HG02885 (cell line): ENCODE measurements around the gene KCNJ9.

ENCODE experiments used
- ATAC-seq: cut with Tn5 transposase; IDR thresholded peaks from one replicate; pipeline ENCODE4 v1.9.1; 2021; ENCODE audit warnings: mild to moderate bottlenecking; ENCODE audit not compliant: unreplicated experiment, poor library complexity

The KCNJ9 gene

GRCh38 chr1:160085686-160086455 lies 4.5 kb downstream of the KCNJ9 start:
- ATAC-seq: no peak

DNA sequence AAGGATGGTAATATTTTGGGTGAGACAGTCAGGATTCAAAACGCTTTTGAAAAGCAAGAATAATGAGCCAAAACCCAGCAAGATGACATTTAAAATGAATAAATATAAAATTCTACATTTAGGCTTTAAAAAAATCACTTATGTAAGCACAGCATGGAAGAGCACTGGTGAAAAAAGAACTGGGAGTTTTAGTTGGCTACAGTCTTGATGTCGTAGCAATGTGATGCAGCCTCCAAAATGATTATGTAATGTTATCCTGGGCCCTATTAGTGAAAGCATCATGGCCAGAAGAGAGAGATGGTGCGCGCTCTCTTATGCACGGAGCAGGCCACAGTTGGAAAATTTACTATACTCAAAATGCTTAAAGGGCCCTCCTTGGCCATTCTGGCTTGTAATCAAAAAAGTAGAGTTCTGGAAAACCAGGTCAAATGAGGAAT lies 5.1 kb downstream of the KCNJ9 start:
- no peak for ATAC-seq

DNA sequence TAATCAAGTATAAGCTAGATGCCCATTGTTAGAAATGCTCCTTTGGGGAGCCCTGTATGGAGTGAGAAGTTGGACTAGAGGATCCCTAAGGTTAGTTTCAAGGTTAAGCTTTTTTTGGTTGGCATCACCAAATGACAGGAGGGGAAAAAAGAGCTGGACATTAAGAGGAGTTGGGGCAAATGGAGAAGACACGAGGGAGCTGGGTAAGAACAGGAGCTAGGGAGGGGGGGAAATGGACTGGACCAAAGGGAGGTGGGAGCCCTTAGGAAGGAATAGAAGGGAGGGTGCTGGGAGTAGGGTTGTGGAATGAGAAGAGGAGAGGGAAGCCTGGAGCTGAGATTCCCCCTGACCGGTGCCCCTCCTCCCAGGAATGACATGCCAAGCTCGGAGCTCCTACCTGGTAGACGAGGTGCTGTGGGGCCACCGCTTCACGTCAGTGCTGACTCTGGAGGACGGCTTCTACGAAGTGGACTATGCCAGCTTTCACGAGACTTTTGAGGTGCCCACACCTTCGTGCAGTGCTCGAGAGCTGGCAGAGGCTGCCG lies 5.9 kb downstream of the KCNJ9 start:
- ATAC-seq: no peak

DNA sequence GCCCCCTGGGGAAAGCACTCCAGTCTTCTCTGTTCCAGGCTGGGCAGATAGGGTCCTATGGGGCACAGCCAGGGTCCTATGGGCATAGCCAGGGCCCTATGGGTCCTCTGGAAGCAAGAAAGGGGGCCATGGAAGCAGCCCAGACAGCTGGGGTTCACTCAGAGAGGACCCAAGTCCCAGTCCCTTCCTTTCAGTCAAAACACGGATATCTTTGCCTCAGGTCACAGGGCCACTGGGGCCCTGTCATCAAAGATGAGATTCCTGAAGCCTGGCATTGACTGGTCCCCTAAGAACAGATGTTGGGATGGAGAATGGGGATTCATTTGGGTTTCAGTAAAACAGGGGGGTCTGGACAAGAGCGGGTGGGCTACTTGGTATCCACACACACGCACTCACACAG lies 8.5 kb downstream of the KCNJ9 start:
- no peak for ATAC-seq

DNA sequence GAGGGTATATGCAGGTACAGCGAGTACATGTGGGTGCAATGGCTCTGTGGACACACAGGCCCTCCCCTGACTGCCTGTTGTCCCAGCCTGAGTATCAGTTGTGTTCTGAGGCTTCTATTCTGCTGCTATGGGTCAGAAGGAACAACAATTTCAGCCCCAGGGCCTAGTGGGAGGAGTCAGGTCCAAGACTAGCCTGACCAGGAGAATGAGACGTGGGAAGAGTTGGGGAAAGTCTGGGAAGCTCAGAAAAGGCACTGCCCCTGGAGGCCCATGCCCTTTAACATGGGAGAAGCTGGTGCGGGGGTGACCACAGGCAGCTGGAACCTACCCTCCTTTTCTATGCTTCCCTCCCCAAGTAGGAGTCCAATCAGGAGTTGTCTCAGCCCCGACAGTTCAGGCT lies 9.4 kb downstream of the KCNJ9 start:
- no peak for ATAC-seq

DNA sequence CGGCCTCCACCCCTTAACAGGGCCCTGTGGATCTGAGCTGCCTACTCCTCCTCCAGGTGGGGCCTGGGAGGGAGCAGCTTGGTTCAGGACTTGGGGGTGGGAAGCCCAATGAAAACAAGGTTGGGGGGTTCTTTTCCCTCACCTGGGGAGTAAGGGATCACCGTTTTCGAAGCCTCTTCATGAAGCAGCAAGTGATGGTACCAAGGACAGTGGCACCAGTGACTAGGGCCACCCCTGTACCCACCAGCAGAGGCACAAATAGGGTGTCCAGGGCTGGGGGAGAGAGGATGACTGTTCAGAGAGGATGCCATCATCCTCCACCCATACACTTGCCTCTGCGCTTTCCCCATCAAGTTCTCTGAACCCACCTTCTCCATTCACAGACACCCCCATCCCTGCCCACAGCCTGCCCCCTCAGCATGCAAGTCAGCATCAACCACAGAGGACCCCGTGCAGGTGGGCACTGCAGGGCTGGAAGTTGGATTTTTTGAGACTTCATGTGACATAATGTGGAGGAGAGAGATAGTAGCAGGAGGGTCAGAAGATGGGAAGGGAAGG lies 10.4 kb downstream of the KCNJ9 start:
- ATAC-seq: no peak

GRCh38 chr1:160092366-160093068 lies 11.2 kb downstream of the KCNJ9 start:
- ATAC-seq: no peak

DNA sequence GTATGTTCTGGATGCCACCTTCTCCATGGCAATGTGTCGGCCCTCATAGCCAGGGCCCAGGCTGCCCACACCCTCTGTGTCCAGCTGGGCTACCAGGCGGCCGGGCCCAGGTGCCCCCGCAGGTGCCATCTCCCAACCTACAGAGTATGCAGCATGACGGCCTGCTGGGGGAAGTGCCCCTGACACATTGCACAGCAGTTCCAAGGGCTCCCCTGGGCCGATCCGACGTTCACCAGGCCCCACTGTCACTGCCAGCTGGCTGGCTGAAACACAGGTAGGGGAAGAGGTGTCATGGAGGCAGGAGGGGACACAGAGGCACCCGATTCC lies 11.7 kb downstream of the KCNJ9 start:
- no peak for ATAC-seq

- ATAC-seq: no peak
Measured at GRCh38 chr1:160093624-160094290, 12.4 kb downstream of the KCNJ9 start.

DNA sequence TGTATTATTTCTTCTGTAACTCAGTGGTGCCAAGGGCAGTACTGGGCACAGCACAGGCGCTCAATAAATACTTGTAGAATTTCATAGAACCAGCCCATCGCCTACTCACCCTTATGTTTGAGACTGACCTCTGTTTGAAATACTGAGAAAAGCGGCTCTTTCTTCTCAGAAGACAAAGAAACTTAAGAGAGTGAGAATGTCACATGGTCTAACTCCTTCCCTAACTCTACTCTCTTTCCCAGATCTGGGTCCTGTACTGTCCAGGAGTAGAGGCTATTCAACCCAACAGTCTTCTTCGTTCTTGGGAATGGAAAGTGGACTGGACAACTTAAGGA lies 12.9 kb downstream of the KCNJ9 start:
- ATAC-seq: no peak

DNA sequence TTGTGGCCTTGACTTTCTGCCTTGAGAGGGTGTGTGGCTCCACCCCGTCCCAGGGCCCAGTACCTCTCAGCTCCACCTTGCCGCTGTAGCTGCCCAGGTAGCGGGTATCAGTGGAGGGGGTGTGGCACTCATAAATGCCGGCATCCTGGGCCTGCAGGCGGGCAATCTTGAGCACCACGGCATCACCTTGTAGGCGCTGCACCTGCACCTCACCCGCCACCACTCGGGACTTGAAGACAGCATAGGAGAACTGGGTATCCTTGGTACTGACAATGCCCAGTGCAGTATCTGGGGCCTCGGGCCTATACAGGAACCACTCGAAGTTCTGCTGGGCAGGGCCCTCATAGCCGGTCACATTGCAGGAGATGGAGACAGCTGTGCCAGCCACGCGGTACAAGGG lies 13.5 kb downstream of the KCNJ9 start:
- ATAC-seq: no peak

DNA sequence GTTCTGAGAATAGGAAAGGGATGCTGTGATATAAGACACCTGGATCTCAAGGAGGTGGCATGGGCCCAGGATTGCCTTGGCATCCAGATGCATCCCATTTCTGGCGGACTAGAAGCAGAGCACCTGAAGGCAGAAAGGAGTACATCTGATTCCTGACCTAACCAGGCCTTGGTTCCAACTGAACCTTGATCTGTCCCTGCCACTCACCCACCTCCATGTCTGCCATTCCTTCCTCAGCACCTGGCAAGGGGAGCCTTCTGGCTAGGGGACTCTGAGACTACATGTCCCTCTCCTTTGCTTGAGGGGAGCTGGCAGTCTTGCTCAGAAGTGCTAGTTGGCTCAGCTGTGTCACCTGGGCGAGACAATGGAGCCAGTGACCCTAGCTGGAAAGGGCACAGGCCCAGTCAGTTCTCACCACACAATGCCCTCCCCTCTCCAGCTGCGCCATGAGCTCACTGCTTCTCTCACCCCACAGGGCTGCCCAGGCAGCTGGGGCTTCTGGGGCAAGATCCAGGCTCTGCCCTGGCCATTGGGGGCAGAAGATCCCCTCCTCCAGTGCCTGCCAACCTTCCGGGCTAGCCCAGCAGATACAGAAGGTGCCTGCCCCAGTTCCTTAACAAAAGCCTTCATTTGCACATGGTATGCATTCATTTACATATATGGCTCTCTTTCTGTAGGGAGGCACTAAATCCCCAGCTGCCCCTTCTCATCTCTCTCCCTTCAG lies 14.2 kb downstream of the KCNJ9 start:
- no peak for ATAC-seq

GRCh38 chr1:160096274-160097116 lies 15.2 kb downstream of the KCNJ9 start:
- ATAC-seq: no peak

GRCh38 chr1:160097151-160097910 lies 16.0 kb downstream of the KCNJ9 start:
- ATAC-seq: no peak

DNA sequence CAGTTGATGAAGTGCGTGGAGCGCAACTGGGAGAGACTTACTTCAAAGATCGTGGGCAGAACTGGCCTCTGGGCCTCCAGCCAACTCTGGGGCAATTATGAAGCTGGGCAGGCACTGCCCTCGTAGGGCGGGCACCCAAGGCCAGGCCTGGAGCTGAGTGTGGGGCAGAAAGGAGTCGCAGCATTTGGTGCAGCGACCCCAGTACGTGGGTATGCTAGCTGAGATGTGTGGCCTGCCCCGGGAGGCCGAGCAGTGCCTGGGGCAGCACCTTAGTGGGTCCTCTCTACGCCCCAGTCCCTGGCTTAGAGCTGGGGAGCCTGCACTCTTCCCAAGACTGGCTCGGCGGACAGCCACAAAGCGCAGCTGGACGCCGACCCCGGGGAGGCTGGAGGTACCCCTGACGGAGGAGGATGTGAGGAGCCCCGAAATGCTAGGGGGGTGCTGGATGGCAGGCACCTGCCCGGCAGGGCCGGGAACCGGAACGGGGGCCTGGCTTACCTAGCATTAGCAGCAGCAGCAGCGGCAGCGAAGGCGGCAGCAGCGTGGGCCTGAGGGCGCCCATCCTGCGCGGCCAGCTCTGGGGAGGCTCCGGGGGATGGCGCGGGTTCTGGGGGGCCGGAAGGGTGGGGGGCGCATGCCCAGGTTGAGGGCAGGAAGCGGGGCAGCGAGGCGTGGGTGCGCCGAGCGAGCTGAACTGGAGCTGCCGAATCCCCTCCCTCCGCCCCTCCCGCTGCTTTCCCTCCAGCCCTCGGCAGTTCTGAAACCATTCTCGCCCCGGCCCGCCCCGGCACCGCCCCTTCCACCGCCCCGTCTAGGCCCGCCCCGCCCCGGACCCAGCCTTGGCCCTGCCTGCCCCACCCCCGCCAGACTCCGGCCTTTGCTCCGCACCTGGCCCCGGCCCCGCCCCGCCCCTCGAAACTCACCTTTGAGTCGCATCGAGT lies 16.8 kb downstream of the KCNJ9 start, which contains the start of gene IGSF8:
IGSF8 (minus strand) TSS at position 709 of the 941 bp plus-strand sequence; CDS start at position 562, 147 bp downstream.
- ATAC-seq: peak; percentile 57

DNA sequence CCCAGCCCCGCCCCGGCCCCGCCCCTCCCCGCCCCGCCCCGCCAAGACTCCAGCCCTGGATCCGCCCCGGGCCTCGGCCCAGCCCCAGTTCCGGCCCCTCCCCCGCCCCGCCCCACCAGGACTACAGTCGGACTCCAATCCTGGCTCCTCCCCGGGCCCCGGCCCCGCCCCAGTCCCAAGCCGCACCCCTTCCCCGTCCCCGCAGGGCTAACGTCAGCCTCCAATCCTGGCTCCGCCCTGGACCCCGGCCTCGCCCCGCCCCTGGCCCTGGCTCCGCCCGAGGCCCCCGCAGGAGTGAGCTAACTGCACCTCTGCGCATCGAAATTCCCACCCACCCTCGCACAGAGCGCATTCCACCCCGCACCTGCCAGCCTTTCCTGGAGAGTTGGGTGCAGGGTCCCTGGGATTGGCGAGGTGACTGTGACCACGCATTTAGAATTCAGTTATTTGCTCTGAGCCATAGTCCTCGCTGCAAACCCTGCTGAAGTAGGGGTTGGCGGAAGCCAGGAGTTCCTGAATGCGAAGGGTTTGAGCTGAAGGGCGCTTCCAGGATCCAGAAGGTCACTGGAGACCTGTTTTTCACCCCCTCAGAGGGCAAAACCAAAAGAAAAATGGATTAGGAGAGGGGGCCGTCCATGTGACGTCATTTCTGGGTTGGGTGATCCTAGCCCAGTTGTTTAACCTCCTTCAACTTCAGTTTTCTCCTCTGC lies 17.7 kb downstream of the KCNJ9 start:
- ATAC-seq: peak; percentile 84
